ENCODE data around the gene MORN3.

- TF ChIP-seq CTCF (conservative IDR thresholded peaks at IDR 0.05) (no peak), ZFX (IDR thresholded peaks at IDR 0.05) (no peak)
Measured at GRCh38 chr12:121649322-121649721, 20.1 kb downstream of the MORN3 start.

All from C4-2B (cell line).